GM12865 (cell line): ENCODE measurements around the gene FRMD8.

Source experiments
- DNase-seq: peaks from one replicate; pipeline ENCODE4 v3.0.0; 2010; ENCODE audit warnings: low read depth
- H3K4me3 ChIP-seq: 2 replicates; pipeline ENCODE4 v1.5.1; 2011; ENCODE audit warnings: mild to moderate bottlenecking, low read depth, low read length, control low read depth
- CTCF ChIP-seq: IDR thresholded peaks from 2 replicates; pipeline ENCODE4 v1.5.1; 2011; ENCODE audit warnings: low read length, control low read depth, low read depth, inconsistent platforms; ENCODE audit not compliant: insufficient read depth; ENCODE audit errors: missing control alignments

Gene FRMD8

GRCh38 chr11:65430406-65431217, 44.2 kb downstream of the FRMD8 start:
- DNase-seq = peak; percentile 68
- peak overlapping the region; percentile 70 for H3K4me3 ChIP-seq
- no peak for TF ChIP-seq CTCF

- peak; percentile 88 for DNase-seq
- no peak for TF ChIP-seq CTCF
- peak overlapping the region; percentile 70; the same call in 1 of the 2 replicates for H3K4me3 ChIP-seq
Measured at GRCh38 chr11:65431451-65432099, 45.1 kb downstream of the FRMD8 start.

GRCh38 chr11:65432100-65432650, 45.7 kb downstream of the FRMD8 start:
- TF ChIP-seq CTCF = no peak

GRCh38 chr11:65432686-65433582, 46.5 kb downstream of the FRMD8 start:
- peak; percentile 11 for TF ChIP-seq CTCF
- peak; percentile 56 for DNase-seq
- H3K4me3 ChIP-seq = no peak overlapping the region

More at GRCh38 chr11:65432100-65432650, 45.7 kb downstream of the FRMD8 start:
- H3K4me3 ChIP-seq = no peak overlapping the region
- DNase-seq = no peak

GRCh38 chr11:65433657-65434056, 47.2 kb downstream of the FRMD8 start:
- no peak for TF ChIP-seq CTCF
- no peak overlapping the region for H3K4me3 ChIP-seq
- no peak for DNase-seq

- no peak for DNase-seq
- no peak overlapping the region for H3K4me3 ChIP-seq
- no peak for TF ChIP-seq CTCF
Measured at GRCh38 chr11:65434057-65434666, 47.7 kb downstream of the FRMD8 start.
